HCT116 (cell line): ENCODE results near the gene CCRL2.

Experiments used
- ATF3 ChIP-seq: IDR thresholded peaks from 2 replicates; pipeline ENCODE4 v1.6.1; 2012
- CEBPB ChIP-seq: IDR thresholded peaks from 2 replicates; pipeline ENCODE4 v1.6.1; 2012; ENCODE audit warnings: low read depth
- CTCF ChIP-seq, 3 experiments: fragments of 200-600 bp in 1 of 3; sonication (generic) in 1 of 3; IDR thresholded peaks in 2 of 3; conservative IDR thresholded peaks in 1 of 3; 2 replicates each; pipeline ENCODE4 v1.5.1; 2012 to 2017; ENCODE audit warnings: low read depth in 2 of 3, low read length in 2 of 3, antibody characterized with exemption in 1 of 3, borderline replicate concordance in 1 of 3, control low read depth in 1 of 3, mild to moderate bottlenecking in 1 of 3, mixed read lengths in 1 of 3, mixed run types in 1 of 3, moderate library complexity in 1 of 3; ENCODE audit not compliant: insufficient read depth in 1 of 3
- EGR1 ChIP-seq: IDR thresholded peaks from 2 replicates; pipeline ENCODE4 v1.6.1; 2012; ENCODE audit warnings: low read depth
- EZH2 ChIP-seq: fragments of 200-600 bp; sonication (generic); IDR thresholded peaks from 2 replicates; pipeline ENCODE4 v1.6.1; 2017; ENCODE audit warnings: antibody characterized with exemption, mixed run types
- EZH2phosphoT487 ChIP-seq: fragments of 200-600 bp; IDR thresholded peaks from 2 replicates; pipeline ENCODE4 v1.6.1; 2018; ENCODE audit warnings: antibody characterized with exemption, borderline replicate concordance
- MAX ChIP-seq: IDR thresholded peaks from 2 replicates; pipeline ENCODE4 v1.6.1; 2012
- POLR2A ChIP-seq: IDR thresholded peaks from 2 replicates; pipeline ENCODE4 v1.7.0; 2011; ENCODE audit warnings: borderline replicate concordance; ENCODE audit not compliant: insufficient read depth, insufficient read length; ENCODE audit errors: extremely low read depth
- POLR2AphosphoS5 ChIP-seq: IDR thresholded peaks from 2 replicates; pipeline ENCODE4 v1.6.1; 2011; ENCODE audit warnings: mild to moderate bottlenecking, low read depth, low read length, moderate library complexity
- RAD21 ChIP-seq: IDR thresholded peaks from 2 replicates; pipeline ENCODE4 v1.6.1; 2012; ENCODE audit warnings: low read depth, mild to moderate bottlenecking
- REST ChIP-seq: IDR thresholded peaks from 2 replicates; pipeline ENCODE4 v1.6.1; 2012; ENCODE audit warnings: low read depth
- TCF7L2 ChIP-seq: IDR thresholded peaks from 2 replicates; pipeline ENCODE4 v1.7.0; 2011; ENCODE audit warnings: borderline replicate concordance, inconsistent platforms; ENCODE audit not compliant: insufficient read depth, insufficient read length; ENCODE audit errors: extremely low read depth
- YY1 ChIP-seq: IDR thresholded peaks from 2 replicates; pipeline ENCODE4 v1.6.1; 2011; ENCODE audit warnings: low read length, low read depth, moderate library complexity, mild to moderate bottlenecking; ENCODE audit not compliant: insufficient replicate concordance; ENCODE audit errors: extremely low read depth
- ZNF274 ChIP-seq: fragments of 200-500 bp; sonication (Bioruptor generic); IDR thresholded peaks from 2 replicates; pipeline ENCODE4 v1.6.1; 2014; ENCODE audit warnings: mild to moderate bottlenecking, low read depth, low read length, inconsistent platforms

- TF ChIP-seq CTCF (IDR thresholded peaks at IDR 0.05 in 2 of 3, conservative IDR thresholded peaks at IDR 0.05 in 1 of 3; ENCODE audit: borderline replicate concordance in 1 of 3, insufficient read depth in 1 of 3, low read depth in 2 of 3, low read length in 2 of 3) (no peak), MAX (no peak), POLR2AphosphoS5 (no peak), EZH2phosphoT487 (no peak), RAD21 (no peak), EZH2 (no peak), ZNF274 (no peak), POLR2A (no peak), TCF7L2 (no peak), EGR1 (no peak), CEBPB (no peak), REST (no peak), YY1 (no peak), ATF3 (no peak)
Measured at GRCh38 chr3:46398186-46398955, 8.7 kb upstream of the CCRL2 start.
